Naive thymus-derived CD4-positive, alpha-beta T cell (primary cell): ENCODE measurements around the gene DYNC1I2. TPM values are rescaled to one million over a fixed set of nuclear protein-coding genes. Genes with fewer than 3 reads are reported as not detected.

ENCODE experiments used
- ATAC-seq: fragments of 150-1000 bp; cut with Tn5 transposase; 2 replicates; pipeline ENCODE4 v1.10.0; 2021; ENCODE audit warnings: mild to moderate bottlenecking, moderate library complexity
- CTCF ChIA-PET: fragments of 350-600 bp; sonication (Branson Sonifier 250); formaldehyde crosslinking; loops from one replicate; lab custom pipeline; 2021; ENCODE audit warnings: antibody characterized with exemption; lab: Charles Lee
- POLR2A ChIA-PET: fragments of 350-600 bp; sonication (Branson Sonifier 250); formaldehyde crosslinking; loops from one replicate; lab custom pipeline; 2021; ENCODE audit warnings: antibody characterized with exemption, inconsistent platforms; lab: Charles Lee
- DNase-seq, 9 donors: peaks; one replicate each; pipeline versions ENCODE4 v3.0.0 to v3.0.0-alpha.2; 2020 to 2022; ENCODE audit warnings: mixed read lengths in 1 of 9
- H3K27ac ChIP-seq: one replicate; pipeline ENCODE4 v1.7.0; 2013; ENCODE audit warnings: mild to moderate bottlenecking, low read depth, low read length, moderate library complexity
- H3K27me3 ChIP-seq, 2 donors: one replicate each; pipeline ENCODE4 v1.7.0; 2013; ENCODE audit warnings: low read length in 2 of 2, mild to moderate bottlenecking in 2 of 2, moderate library complexity in 2 of 2; ENCODE audit not compliant: control insufficient read depth in 2 of 2, insufficient read depth in 2 of 2
- H3K36me3 ChIP-seq, 3 experiments: 1 replicate in 2 of 3; 2 replicates in 1 of 3; pipeline ENCODE4 v1.7.0; 2013; ENCODE audit warnings: low read length in 3 of 3, mild to moderate bottlenecking in 3 of 3, moderate library complexity in 1 of 3; ENCODE audit not compliant: insufficient read depth in 3 of 3, control insufficient read depth in 2 of 3
- H3K4me1 ChIP-seq, 2 donors: one replicate each; pipeline ENCODE4 v1.7.0; 2013; ENCODE audit warnings: low read length in 2 of 2, mild to moderate bottlenecking in 2 of 2, moderate library complexity in 1 of 2; ENCODE audit not compliant: control insufficient read depth in 2 of 2, insufficient read depth in 2 of 2
- H3K4me3 ChIP-seq: 2 replicates; pipeline ENCODE4 v1.7.0; 2013; ENCODE audit warnings: mild to moderate bottlenecking, low read length
- H3K9me3 ChIP-seq, 3 experiments: 1 replicate in 2 of 3; 2 replicates in 1 of 3; pipeline ENCODE4 v1.7.0; 2013; ENCODE audit warnings: low read length in 3 of 3; ENCODE audit not compliant: control insufficient read depth in 2 of 3
- H3K27ac Mint-ChIP-seq, 9 donors: one replicate each; pipeline ENCODE4 v1.8.0; 2020 to 2022; ENCODE audit warnings: mixed read lengths in 9 of 9, mild to moderate bottlenecking in 8 of 9, moderate library complexity in 5 of 9, inconsistent platforms in 2 of 9
- H3K27me3 Mint-ChIP-seq, 5 donors: one replicate each; pipeline ENCODE4 v1.8.0; 2021 to 2022; ENCODE audit warnings: mixed read lengths in 5 of 5, mild to moderate bottlenecking in 1 of 5
- H3K36me3 Mint-ChIP-seq, 5 donors: one replicate each; pipeline ENCODE4 v1.8.0; 2020 to 2022; ENCODE audit warnings: mixed read lengths in 5 of 5, mild to moderate bottlenecking in 3 of 5, inconsistent platforms in 1 of 5
- H3K4me1 Mint-ChIP-seq, 7 donors: one replicate each; pipeline ENCODE4 v1.8.0; 2020 to 2022; ENCODE audit warnings: mixed read lengths in 7 of 7, mild to moderate bottlenecking in 3 of 7, inconsistent platforms in 1 of 7
- H3K4me3 Mint-ChIP-seq, 10 donors: one replicate each; pipeline ENCODE4 v1.8.0; 2020 to 2022; ENCODE audit warnings: mild to moderate bottlenecking in 10 of 10, mixed read lengths in 10 of 10, moderate library complexity in 6 of 10, inconsistent platforms in 2 of 10
- H3K9me3 Mint-ChIP-seq, 11 donors: one replicate each; pipeline ENCODE4 v1.8.0; 2020 to 2022; ENCODE audit warnings: mixed read lengths in 11 of 11, mild to moderate bottlenecking in 4 of 11, inconsistent platforms in 1 of 11, moderate library complexity in 1 of 11
- intact Hi-C, 2 donors: fragments of 100-400 bp; cut with micrococcal nuclease; formaldehyde crosslinking; loops; one replicate each; pipeline ENCODE4 v1.15.1; 2023
- polyA plus RNA-seq, 2 donors: library from polyadenylated mRNA; unstranded; fragments of 300-500 nt; fragmentation: Illumina TruSeq; gene quantifications; one replicate each; pipeline ENCODE4 v1.2.3, GENCODE V29; 2021
- total RNA-seq, 6 experiments: library from RNA in 5 of 6; stranded (reverse) in 5 of 6; gene quantifications; 1 replicate in 5 of 6; 2 replicates in 1 of 6; pipeline ENCODE4 v1.2.3 and lab custom pipeline; 2021 to 2026

DYNC1I2 gene
- total and polyA plus RNA-seq, 7 experiments from 2014 or later: 21.1 to 57.0 (median 32.8) TPM

- no peaks in the 10 kb centered on the region for H3K27me3 Mint-ChIP-seq
- Histone ChIP-seq H3K9me3 (no peaks in the 10 kb centered on the region), H3K36me3 (no peaks in the 10 kb centered on the region), H3K4me1 (no peaks in the 10 kb centered on the region), H3K27me3 (no peaks in the 10 kb centered on the region), H3K4me3 (no peak overlapping the region), H3K27ac (no peak overlapping the region)
- H3K4me1 Mint-ChIP-seq: peaks cover 4 to 16% (median 10%) of the 10 kb centered on the region in 7 donors
- intact Hi-C loops: loop anchor here (10.0 kb wide), 2 partner anchors 134 to 886 kb away; no protein-coding TSS in a partner anchor
- no peak for DNase-seq
- ATAC-seq: no peak
- H3K27ac Mint-ChIP-seq: no peak overlapping the region
- POLR2A ChIA-PET: no interaction called here
- no peak overlapping the region for H3K4me3 Mint-ChIP-seq
- no peaks in the 10 kb centered on the region for H3K9me3 Mint-ChIP-seq
- H3K36me3 Mint-ChIP-seq: peaks cover 0 to 19% (median 3%) of the 10 kb centered on the region in 5 donors
- CTCF ChIA-PET: no interaction called here
Observed at GRCh38 chr2:171709011-171709685, 21.9 kb downstream of the DYNC1I2 start.

GRCh38 chr2:171711351-171711750, 24.1 kb downstream of the DYNC1I2 start:
- H3K4me1 Mint-ChIP-seq: peaks cover 2 to 12% (median 6%) of the 10 kb centered on the region in 7 donors
- H3K27ac ChIP-seq: no peak overlapping the region
- H3K27me3 Mint-ChIP-seq: no peaks in the 10 kb centered on the region
- no peaks in the 10 kb centered on the region for H3K4me1 ChIP-seq
- DNase-seq (no peak), ATAC-seq (no peak)
- POLR2A ChIA-PET: no interaction called here
- no peaks in the 10 kb centered on the region for H3K9me3 Mint-ChIP-seq
- no peaks in the 10 kb centered on the region for H3K9me3 ChIP-seq
- peaks cover 0 to 27% (median 5%) of the 10 kb centered on the region in 5 donors for H3K36me3 Mint-ChIP-seq
- intact Hi-C loops: no loop called here
- H3K4me3 ChIP-seq: no peak overlapping the region
- no peak overlapping the region for H3K27ac Mint-ChIP-seq
- no peaks in the 10 kb centered on the region for H3K27me3 ChIP-seq
- CTCF ChIA-PET: interaction anchor here (0.7 kb wide), 1 partner anchor 1001 kb away, joined by 4 read pairs; no protein-coding TSS in a partner anchor
- no peak overlapping the region for H3K4me3 Mint-ChIP-seq
- H3K36me3 ChIP-seq: no peaks in the 10 kb centered on the region

- DNase-seq: no peak
- Mint-ChIP-seq H3K9me3 (no peaks in the 10 kb centered on the region), H3K27ac (no peak overlapping the region), H3K36me3 (peaks cover 0 to 27% (median 5%) of the 10 kb centered on the region in 5 donors), H3K4me1 (peaks cover 0 to 9% (median 4%) of the 10 kb centered on the region in 7 donors), H3K4me3 (no peak overlapping the region), H3K27me3 (no peaks in the 10 kb centered on the region)
- no peaks in the 10 kb centered on the region for H3K27me3 ChIP-seq
- H3K36me3 ChIP-seq: no peaks in the 10 kb centered on the region
- no peaks in the 10 kb centered on the region for H3K9me3 ChIP-seq
- no peak overlapping the region for H3K27ac ChIP-seq
- no peaks in the 10 kb centered on the region for H3K4me1 ChIP-seq
- intact Hi-C loops: no loop called here
- H3K4me3 ChIP-seq: no peak overlapping the region
- POLR2A ChIA-PET: no interaction called here
- ATAC-seq: no peak
- CTCF ChIA-PET: no interaction called here
Observed at GRCh38 chr2:171712051-171712450, 24.8 kb downstream of the DYNC1I2 start.

GRCh38 chr2:171718720-171719119, 31.5 kb downstream of the DYNC1I2 start:
- peaks cover 0 to 14% (median 0%) of the 10 kb centered on the region in 3 experiments for H3K36me3 ChIP-seq
- H3K4me3 ChIP-seq: no peak overlapping the region
- no peaks in the 10 kb centered on the region for H3K4me1 ChIP-seq
- Mint-ChIP-seq H3K9me3 (no peaks in the 10 kb centered on the region), H3K27ac (no peak overlapping the region), H3K27me3 (no peaks in the 10 kb centered on the region), H3K4me1 (peaks cover 0 to 6% (median 0%) of the 10 kb centered on the region in 7 donors), H3K4me3 (no peak overlapping the region), H3K36me3 (peaks cover 0 to 30% (median 12%) of the 10 kb centered on the region in 5 donors)
- ChIA-PET CTCF (no interaction called here), POLR2A (no interaction called here)
- H3K27me3 ChIP-seq: no peaks in the 10 kb centered on the region
- no peak overlapping the region for H3K27ac ChIP-seq
- intact Hi-C loops: no loop called here
- no peak for ATAC-seq
- no peak for DNase-seq
- H3K9me3 ChIP-seq: no peaks in the 10 kb centered on the region

- H3K9me3 ChIP-seq: no peaks in the 10 kb centered on the region
- intact Hi-C loops: no loop called here
- POLR2A ChIA-PET: no interaction called here
- no peaks in the 10 kb centered on the region for H3K27me3 ChIP-seq
- CTCF ChIA-PET: no interaction called here
- H3K27me3 Mint-ChIP-seq: no peaks in the 10 kb centered on the region
- DNase-seq: no peak
- H3K4me1 ChIP-seq: no peaks in the 10 kb centered on the region
- H3K4me1 Mint-ChIP-seq: peaks cover 0 to 6% (median 0%) of the 10 kb centered on the region in 7 donors
- peaks cover 0 to 22% (median 0%) of the 10 kb centered on the region in 3 experiments for H3K36me3 ChIP-seq
- H3K4me3 ChIP-seq: no peak overlapping the region
- H3K27ac Mint-ChIP-seq: no peak overlapping the region
- H3K27ac ChIP-seq: no peak overlapping the region
- H3K4me3 Mint-ChIP-seq: no peak overlapping the region
- peaks cover 0 to 35% (median 16%) of the 10 kb centered on the region in 5 donors for H3K36me3 Mint-ChIP-seq
- no peak for ATAC-seq
- H3K9me3 Mint-ChIP-seq: no peaks in the 10 kb centered on the region
Observed at GRCh38 chr2:171719660-171720059, 32.4 kb downstream of the DYNC1I2 start.

GRCh38 chr2:171723716-171724683, 36.7 kb downstream of the DYNC1I2 start:
- no peak overlapping the region for H3K27ac ChIP-seq
- no peaks in the 10 kb centered on the region for H3K9me3 Mint-ChIP-seq
- H3K4me1 ChIP-seq: no peaks in the 10 kb centered on the region
- H3K36me3 ChIP-seq: peaks cover 0 to 35% (median 13%) of the 10 kb centered on the region in 3 experiments
- no peak overlapping the region for H3K27ac Mint-ChIP-seq
- POLR2A ChIA-PET: interaction anchor here (0.6 kb wide), 1 partner anchor 354 kb away, joined by 3 read pairs; no protein-coding TSS in a partner anchor
- ATAC-seq (no peak), DNase-seq (no peak)
- no peaks in the 10 kb centered on the region for H3K9me3 ChIP-seq
- no peaks in the 10 kb centered on the region for H3K27me3 Mint-ChIP-seq
- H3K4me3 Mint-ChIP-seq: no peak overlapping the region
- intact Hi-C loops: no loop called here
- H3K4me3 ChIP-seq: no peak overlapping the region
- no peaks in the 10 kb centered on the region for H3K27me3 ChIP-seq
- CTCF ChIA-PET: no interaction called here
- H3K36me3 Mint-ChIP-seq: peaks cover 5 to 44% (median 29%) of the 10 kb centered on the region in 5 donors
- peaks cover 0 to under 1% (median 0%) of the 10 kb centered on the region in 7 donors for H3K4me1 Mint-ChIP-seq
